ENCODE data around the gene CHCT1.

CHCT1 gene

DNA sequence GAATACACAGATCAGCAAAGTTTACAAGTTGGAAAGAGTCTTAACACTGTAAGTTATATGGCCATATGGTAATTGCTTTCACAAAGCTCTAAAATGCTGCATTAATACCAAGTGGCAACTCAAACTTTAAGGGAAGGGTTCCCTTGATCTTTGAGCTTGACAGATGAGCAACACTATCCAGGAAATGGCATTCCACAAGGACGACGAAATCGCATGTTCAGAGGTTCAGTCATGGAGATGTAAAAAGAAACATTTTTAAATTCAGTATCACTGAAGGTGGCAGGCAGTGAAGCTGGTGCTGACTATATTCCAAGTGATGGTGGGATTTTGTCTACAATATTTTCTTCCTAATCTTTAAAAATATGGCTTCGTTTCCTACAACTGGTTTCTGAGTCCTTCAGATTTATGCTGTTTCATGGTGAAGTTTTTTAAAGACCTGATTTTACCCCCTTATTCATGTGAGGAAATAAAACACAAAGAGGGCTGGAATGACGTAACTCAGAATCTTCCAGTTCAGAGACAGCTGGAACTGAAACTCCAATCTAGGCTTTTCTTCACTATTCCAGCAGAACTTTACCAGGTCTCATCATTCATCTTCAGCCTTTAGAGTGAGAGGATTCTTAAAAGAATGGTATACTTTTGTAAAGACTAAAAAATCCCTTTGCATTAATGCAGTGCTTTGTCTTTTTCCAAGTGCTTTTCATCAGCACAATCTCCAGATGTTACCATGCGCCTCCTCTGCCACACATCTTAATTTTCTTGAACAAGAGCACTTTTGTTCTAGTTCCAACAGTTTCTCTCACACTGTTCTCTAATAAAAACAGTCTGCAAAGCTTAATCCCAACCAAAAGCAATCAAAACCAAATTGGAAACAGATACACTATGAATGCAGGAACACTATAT is 20.2 kb downstream of the CHCT1 start:
- no peak for DNase-seq (ENCODE audit: low spot score)

DNA sequence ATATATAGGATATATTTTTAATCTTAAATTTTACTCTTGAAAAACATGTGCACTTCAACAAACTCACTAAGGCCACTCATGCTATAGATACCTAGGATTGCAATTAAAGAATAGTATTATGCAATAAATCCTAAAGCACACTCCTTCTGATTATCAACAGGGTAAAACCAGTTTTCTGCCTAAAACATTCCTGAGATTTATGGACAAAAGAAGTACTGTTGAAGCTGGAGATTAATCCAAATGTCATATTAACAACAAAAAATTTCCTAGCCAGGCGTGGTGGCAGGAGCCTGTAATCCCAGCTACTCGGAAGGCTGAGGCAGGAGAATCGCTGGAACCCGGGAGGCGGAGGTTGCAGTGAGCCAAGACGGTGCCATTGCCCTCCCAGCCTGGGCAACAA is 21.4 kb downstream of the CHCT1 start:
- no peak for DNase-seq (ENCODE audit: low spot score)

GRCh38 chr17:60445144-60445543 is 22.9 kb downstream of the CHCT1 start:
- no peak for DNase-seq (ENCODE audit: low spot score)

DNA sequence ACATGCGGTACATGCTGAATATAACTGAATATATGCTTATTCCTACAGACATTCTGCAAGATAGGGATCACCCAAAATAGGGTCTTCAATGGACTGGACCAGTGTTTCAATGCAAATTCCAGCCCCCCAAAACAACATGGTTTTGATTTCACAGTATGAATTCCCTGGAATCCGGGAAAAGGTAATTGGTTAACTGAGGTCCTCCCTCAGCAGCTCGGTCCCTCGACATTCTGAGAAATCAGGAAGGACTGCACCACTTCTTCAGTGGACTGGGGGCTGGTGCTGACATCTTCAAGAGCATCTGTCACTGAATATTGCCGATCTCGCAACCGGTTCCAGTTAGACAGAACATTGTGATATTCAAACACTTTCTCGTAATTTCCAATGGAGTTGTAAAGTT is 25.1 kb downstream of the CHCT1 start:
- DNase-seq (ENCODE audit: low spot score): no peak

GRCh38 chr17:60451071-60451470 is 28.8 kb downstream of the CHCT1 start:
- no peak for DNase-seq (ENCODE audit: low spot score)

DNA sequence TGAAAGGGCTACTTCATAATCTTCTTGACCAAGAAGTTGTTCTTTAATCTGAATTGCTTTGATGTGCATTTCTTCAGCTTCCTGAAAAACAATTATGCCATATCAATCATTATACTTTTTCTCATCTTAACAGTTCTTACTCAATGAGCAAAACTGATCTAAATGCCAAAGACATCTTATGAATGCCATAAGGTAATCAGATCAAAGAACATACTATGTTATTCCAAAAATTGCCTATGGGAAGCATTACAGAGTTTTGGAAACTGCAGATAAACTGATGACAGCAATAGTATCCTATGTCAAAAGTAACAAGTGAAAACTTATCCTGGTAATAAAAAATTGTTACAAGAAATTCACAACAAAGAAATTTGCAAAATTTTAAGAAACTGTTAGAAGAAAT is 29.7 kb downstream of the CHCT1 start:
- no peak for DNase-seq (ENCODE audit: low spot score)

DNA sequence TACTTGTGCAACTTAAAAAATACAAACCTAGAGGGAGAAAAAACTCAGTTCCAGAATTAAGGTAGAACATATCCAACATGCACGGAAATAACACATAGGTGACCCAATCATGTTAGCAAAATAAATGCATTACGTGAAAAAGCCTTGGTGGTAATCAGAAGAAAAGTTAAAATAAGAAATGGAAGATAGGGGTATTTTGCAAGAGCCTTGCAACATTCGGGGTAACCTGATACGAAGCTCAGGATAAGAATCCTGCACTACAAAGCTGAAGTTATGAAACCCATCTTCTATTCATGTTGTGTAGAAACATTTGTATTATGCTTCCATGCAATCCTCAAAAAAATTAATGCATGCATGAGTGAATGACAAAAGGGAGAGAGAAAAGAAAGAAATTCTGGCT is 33.1 kb downstream of the CHCT1 start:
- DNase-seq (ENCODE audit: low spot score): no peak

DNA sequence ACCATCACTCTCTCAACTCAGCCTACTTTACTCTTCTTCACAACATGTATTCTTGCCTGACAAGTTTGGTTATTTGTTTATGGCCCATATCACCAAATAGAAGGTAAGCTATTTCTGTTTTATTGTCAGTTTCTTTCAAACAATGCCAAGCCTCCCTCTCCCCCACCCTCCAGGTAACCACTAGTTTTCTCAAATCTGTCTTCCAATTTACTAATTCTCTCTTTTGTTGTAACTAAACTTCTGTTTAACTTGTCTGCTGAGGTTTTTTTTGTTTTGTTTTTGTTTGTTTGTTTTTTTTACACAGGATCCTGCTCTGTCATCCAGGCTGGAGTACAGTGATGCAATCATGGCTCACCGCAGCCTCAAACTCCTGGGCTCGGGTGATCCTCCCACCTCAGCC is 34.9 kb downstream of the CHCT1 start:
- DNase-seq (ENCODE audit: low spot score): no peak

DNA sequence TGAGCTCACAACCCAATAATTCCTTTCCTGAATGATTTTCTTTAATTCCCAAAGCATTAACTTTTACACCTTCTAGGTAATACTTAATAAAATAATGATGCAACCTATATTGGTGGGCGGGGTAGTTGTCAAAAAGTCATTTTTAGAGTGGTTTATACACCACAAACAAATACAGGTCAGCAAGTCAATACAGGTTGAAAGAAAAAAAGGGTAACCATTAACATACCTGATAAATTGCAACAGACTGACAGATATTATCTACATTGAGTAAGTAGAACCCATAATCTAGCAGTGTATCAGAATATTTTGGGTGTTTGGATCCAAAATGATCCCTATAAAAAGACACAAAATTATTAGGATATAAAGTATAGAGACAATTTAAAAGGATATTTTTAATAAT is 39.3 kb downstream of the CHCT1 start:
- DNase-seq (ENCODE audit: low spot score): no peak

GRCh38 chr17:60463157-60463835 is 41.0 kb downstream of the CHCT1 start:
- no peak for DNase-seq (ENCODE audit: low spot score)

GRCh38 chr17:60464343-60464742 is 42.1 kb downstream of the CHCT1 start:
- DNase-seq (ENCODE audit: low spot score): no peak

DNA sequence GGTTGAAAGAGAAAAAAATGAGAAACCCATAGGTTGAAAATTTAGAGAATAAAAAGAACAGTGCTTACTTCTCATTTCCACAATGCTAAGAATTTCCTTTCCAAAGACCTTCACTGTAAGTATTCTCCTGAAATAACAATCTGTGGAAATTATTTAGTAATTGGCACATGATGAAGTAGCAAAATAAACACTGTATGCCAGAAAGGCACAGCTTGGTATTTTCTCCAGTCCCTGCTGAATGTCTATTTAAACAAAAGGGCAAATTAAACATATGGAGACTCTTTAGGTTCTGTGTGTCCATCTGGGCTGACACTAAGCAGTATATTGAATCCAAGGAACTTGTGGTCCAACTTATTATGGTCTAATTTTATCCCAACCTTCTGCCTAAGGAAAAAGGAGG is 46.1 kb downstream of the CHCT1 start:
- no peak for DNase-seq (ENCODE audit: low spot score)

- no peak for DNase-seq (ENCODE audit: low spot score)
Measured at GRCh38 chr17:60471451-60471850, 49.2 kb downstream of the CHCT1 start.

DNA sequence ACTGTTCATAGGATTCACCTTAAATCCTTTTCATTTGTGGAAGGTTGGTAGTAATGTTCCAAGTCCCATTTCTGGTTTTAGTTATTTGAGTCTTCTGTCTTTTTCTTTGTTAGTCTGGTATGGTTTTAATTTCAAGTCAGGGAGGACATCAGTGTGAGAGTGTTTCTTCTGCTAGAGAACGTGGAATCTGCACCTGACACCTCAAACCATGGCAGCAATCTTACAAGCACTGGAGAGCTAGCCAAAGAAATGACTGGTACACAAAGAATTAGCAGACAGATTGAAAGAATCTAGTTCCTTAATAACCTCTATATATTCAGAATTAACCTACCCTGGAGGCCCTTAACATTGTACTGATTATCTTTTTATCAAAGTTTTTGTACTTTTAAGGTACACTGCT is 50.2 kb downstream of the CHCT1 start:
- DNase-seq (ENCODE audit: low spot score): no peak

DNA sequence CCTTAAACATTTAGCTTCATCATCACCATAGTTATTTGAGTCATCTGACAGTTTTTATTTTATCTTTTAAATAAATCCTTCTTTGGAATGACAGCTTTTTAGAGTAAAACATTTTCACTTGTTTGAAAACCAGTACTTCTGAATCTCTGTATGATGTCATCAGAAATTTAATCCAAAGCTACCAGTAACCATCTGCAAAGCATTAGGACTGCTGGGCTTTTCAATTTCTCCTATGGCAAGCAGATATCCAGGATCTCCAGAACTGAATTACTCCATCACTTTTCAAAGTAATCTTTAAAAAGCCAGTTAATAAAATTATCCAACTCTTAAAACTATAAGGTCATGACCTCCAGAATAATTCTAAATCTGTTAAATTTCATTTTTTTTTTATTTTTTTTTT is 51.5 kb downstream of the CHCT1 start:
- DNase-seq (ENCODE audit: low spot score): no peak

All from germinal center (tissue), 1 donor.